K562 (cell line): ENCODE results near the gene LSM4. TPM values are rescaled to one million over a fixed set of nuclear protein-coding genes. Genes with fewer than 3 reads are reported as not detected.

Experiments used
- ARHGAP35 ChIP-seq: fragments of 450-650 bp; IDR thresholded peaks from 2 replicates; pipeline ENCODE4 v1.6.1; 2018; ENCODE audit not compliant: partially characterized antibody
- ASH1L ChIP-seq: fragments of 450-650 bp; IDR thresholded peaks from 2 replicates; pipeline ENCODE4 v1.6.1; 2018; ENCODE audit warnings: borderline replicate concordance, mild to moderate bottlenecking, low read depth; ENCODE audit not compliant: partially characterized antibody
- CCAR2 ChIP-seq: fragments of 200-400 bp; formaldehyde crosslinking; IDR thresholded peaks from 2 replicates; pipeline ENCODE4 v1.6.1; 2017; ENCODE audit warnings: mild to moderate bottlenecking, low read depth, low read length
- CHD4 ChIP-seq: fragments of 200-600 bp; sonication (generic); IDR thresholded peaks from 3 replicates; pipeline ENCODE4 v1.6.1; 2012; ENCODE audit warnings: low read depth, mild to moderate bottlenecking, mixed read lengths, low read length, inconsistent platforms; ENCODE audit not compliant: insufficient read depth, insufficient replicate concordance, poor library complexity, severe bottlenecking
- GATAD2B ChIP-seq: fragments of 450-650 bp; IDR thresholded peaks from 2 replicates; pipeline ENCODE4 v1.6.1; 2017; ENCODE audit warnings: mild to moderate bottlenecking, borderline replicate concordance
- GTF2F1 ChIP-seq: IDR thresholded peaks from 2 replicates; pipeline ENCODE4 v1.6.1; 2011; ENCODE audit warnings: low read depth, low read length, improper control_type of control experiment
- HMG20B ChIP-seq: fragments of 250-450 bp; sonication (Bioruptor Pico); IDR thresholded peaks from 2 replicates; pipeline ENCODE4 v1.5.0; 2021; ENCODE audit warnings: mild to moderate bottlenecking
- HNRNPLL ChIP-seq: fragments of 200-400 bp; formaldehyde crosslinking; IDR thresholded peaks from 2 replicates; pipeline ENCODE4 v1.6.1; 2017; ENCODE audit warnings: low read length, low read depth, mild to moderate bottlenecking; ENCODE audit not compliant: poor library complexity, severe bottlenecking
- KDM2B ChIP-seq: fragments of 250-450 bp; sonication (Bioruptor Pico); IDR thresholded peaks from 2 replicates; pipeline ENCODE4 v1.8.0; 2021; ENCODE audit warnings: mild to moderate bottlenecking, moderate library complexity
- MEIS2 ChIP-seq: fragments of 450-650 bp; IDR thresholded peaks from 2 replicates; pipeline ENCODE4 v1.6.1; 2014; ENCODE audit warnings: mild to moderate bottlenecking; ENCODE audit not compliant: partially characterized antibody
- MTA1 ChIP-seq: fragments of 450-650 bp; IDR thresholded peaks from 2 replicates; pipeline ENCODE4 v1.6.1; 2017; ENCODE audit warnings: borderline replicate concordance
- NR3C1 ChIP-seq: sonication (generic); formaldehyde crosslinking; IDR thresholded peaks from 2 replicates; pipeline ENCODE4 v1.8.1; 2022; ENCODE audit warnings: missing genetic modification reagents
- PCBP2 ChIP-seq: fragments of 200-400 bp; formaldehyde crosslinking; IDR thresholded peaks from 2 replicates; pipeline ENCODE4 v1.6.1; 2018; ENCODE audit warnings: low read length, low read depth, mild to moderate bottlenecking, moderate library complexity; ENCODE audit not compliant: poor library complexity, severe bottlenecking
- SIN3A ChIP-seq, 2 experiments: fragments of 150-350 bp in 1 of 2; IDR thresholded peaks; 2 replicates each; pipeline ENCODE4 v1.6.1; 2011 to 2016; ENCODE audit warnings: borderline replicate concordance in 2 of 2, low read depth in 2 of 2, low read length in 2 of 2, mild to moderate bottlenecking in 2 of 2, moderate library complexity in 2 of 2; ENCODE audit not compliant: control insufficient read depth in 1 of 2
- polyA plus RNA-seq, 8 experiments: library from polyadenylated mRNA; depleted of rRNA in 4 of 8; stranded (reverse) in 5 of 8; unstranded in 3 of 8; fragments of >200 nt; fragmentation: Nextera tagmentation in 2 of 8; fragmentation: Illumina TruSeq in 1 of 8; extraction: Ambion mirVana in 2 of 8; extraction: Trizol in 1 of 8; gene quantifications; 2 replicates each; pipeline versions ENCODE4 v1.2.1 to v1.2.3, GENCODE V29; 2011 to 2014; ENCODE audit warnings: inconsistent platforms in 1 of 8, missing spikeins in 1 of 8
- total RNA-seq, 7 experiments: library from RNA; depleted of rRNA in 6 of 7; stranded (reverse); fragments of >200 nt in 6 of 7; fragmentation: Illumina TruSeq in 2 of 7; extraction: Trizol in 2 of 7; gene quantifications; 2 replicates each; pipeline versions ENCODE4 v1.2.1 to v1.2.3, GENCODE V29; 2011 to 2021; ENCODE audit warnings: low replicate concordance in 1 of 7
- TF ChIP-seq, protein P1 (sequence below): sonication (generic); IDR thresholded peaks from 2 replicates; pipeline ENCODE4 v1.6.1; 2016
- TF ChIP-seq, protein P2 (sequence below), 2 experiments: fragments of 150-350 bp in 1 of 2; IDR thresholded peaks; 2 replicates each; pipeline ENCODE4 v1.6.1; 2012 to 2016; ENCODE audit warnings: low read depth in 2 of 2, low read length in 2 of 2, mild to moderate bottlenecking in 1 of 2, moderate library complexity in 1 of 2
- TF ChIP-seq, protein P3 (sequence below): fragments of 250-450 bp; sonication (Bioruptor Pico); IDR thresholded peaks from 2 replicates; pipeline ENCODE4 v1.8.0; 2021; ENCODE audit warnings: mild to moderate bottlenecking, moderate library complexity
- TF ChIP-seq, protein P4 (sequence below): fragments of 450-650 bp; formaldehyde crosslinking; IDR thresholded peaks from 2 replicates; pipeline ENCODE4 v1.4.0; 2020; ENCODE audit warnings: mild to moderate bottlenecking, moderate library complexity
- TF ChIP-seq, protein P5 (sequence below): IDR thresholded peaks from 2 replicates; pipeline ENCODE4 v1.6.1; 2012; ENCODE audit warnings: low read depth, low read length, improper control_type of control experiment, borderline replicate concordance

LSM4 gene
- total and polyA plus RNA-seq, 9 of the 15 experiments (the other 6 are each of a cell fraction or from before 2014, with no cell fraction given), result 11.9 to 763 (median 202) TPM

DNA sequence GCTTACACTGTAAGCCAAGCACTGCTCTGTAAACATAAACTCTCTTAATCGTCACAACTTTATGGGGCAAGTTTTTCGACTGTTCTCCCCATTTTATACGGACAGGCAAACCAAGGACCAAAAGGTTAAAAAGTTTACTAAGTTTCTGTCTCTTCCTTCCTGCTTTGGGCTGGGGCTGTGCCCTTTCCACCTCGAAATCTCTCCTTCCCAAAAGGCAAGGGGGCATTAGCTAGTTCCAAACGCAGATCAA lies 43.7 kb downstream of the LSM4 start (continued):
- TF ChIP-seq, protein P1, sequence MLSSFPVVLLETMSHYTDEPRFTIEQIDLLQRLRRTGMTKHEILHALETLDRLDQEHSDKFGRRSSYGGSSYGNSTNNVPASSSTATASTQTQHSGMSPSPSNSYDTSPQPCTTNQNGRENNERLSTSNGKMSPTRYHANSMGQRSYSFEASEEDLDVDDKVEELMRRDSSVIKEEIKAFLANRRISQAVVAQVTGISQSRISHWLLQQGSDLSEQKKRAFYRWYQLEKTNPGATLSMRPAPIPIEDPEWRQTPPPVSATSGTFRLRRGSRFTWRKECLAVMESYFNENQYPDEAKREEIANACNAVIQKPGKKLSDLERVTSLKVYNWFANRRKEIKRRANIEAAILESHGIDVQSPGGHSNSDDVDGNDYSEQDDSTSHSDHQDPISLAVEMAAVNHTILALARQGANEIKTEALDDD, result no peak
- TF ChIP-seq GATAD2B, result no peak
- TF ChIP-seq ASH1L, result no peak
- no peak for TF ChIP-seq NR3C1 (CRISPR knock-in tag)
- TF ChIP-seq GTF2F1, result no peak
- no peak for TF ChIP-seq HMG20B (CRISPR knock-in tag)
- 0 out of 2 replicates have a peak, but pooled peaks have one; percentile 8 for TF ChIP-seq KDM2B (CRISPR knock-in tag)
- TF ChIP-seq, protein P2, sequence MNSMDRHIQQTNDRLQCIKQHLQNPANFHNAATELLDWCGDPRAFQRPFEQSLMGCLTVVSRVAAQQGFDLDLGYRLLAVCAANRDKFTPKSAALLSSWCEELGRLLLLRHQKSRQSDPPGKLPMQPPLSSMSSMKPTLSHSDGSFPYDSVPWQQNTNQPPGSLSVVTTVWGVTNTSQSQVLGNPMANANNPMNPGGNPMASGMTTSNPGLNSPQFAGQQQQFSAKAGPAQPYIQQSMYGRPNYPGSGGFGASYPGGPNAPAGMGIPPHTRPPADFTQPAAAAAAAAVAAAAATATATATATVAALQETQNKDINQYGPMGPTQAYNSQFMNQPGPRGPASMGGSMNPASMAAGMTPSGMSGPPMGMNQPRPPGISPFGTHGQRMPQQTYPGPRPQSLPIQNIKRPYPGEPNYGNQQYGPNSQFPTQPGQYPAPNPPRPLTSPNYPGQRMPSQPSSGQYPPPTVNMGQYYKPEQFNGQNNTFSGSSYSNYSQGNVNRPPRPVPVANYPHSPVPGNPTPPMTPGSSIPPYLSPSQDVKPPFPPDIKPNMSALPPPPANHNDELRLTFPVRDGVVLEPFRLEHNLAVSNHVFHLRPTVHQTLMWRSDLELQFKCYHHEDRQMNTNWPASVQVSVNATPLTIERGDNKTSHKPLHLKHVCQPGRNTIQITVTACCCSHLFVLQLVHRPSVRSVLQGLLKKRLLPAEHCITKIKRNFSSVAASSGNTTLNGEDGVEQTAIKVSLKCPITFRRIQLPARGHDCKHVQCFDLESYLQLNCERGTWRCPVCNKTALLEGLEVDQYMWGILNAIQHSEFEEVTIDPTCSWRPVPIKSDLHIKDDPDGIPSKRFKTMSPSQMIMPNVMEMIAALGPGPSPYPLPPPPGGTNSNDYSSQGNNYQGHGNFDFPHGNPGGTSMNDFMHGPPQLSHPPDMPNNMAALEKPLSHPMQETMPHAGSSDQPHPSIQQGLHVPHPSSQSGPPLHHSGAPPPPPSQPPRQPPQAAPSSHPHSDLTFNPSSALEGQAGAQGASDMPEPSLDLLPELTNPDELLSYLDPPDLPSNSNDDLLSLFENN (IDR thresholded peaks at IDR 0.05; ENCODE audit: low read depth in 2 of 2, low read length in 2 of 2), result no peak
- no peak for TF ChIP-seq CHD4
- no peak for TF ChIP-seq MEIS2
- TF ChIP-seq SIN3A (IDR thresholded peaks at IDR 0.05; ENCODE audit: borderline replicate concordance in 2 of 2, control insufficient read depth in 1 of 2, low read depth in 2 of 2, low read length in 2 of 2), result 0 out of 4 replicates have a peak, but pooled peaks of 1 of the 2 experiments have one; percentile 52
- TF ChIP-seq PCBP2, result no peak
- TF ChIP-seq MTA1, result peak; percentile 60; the same call in 1 of the 2 replicates
- TF ChIP-seq, protein P3, sequence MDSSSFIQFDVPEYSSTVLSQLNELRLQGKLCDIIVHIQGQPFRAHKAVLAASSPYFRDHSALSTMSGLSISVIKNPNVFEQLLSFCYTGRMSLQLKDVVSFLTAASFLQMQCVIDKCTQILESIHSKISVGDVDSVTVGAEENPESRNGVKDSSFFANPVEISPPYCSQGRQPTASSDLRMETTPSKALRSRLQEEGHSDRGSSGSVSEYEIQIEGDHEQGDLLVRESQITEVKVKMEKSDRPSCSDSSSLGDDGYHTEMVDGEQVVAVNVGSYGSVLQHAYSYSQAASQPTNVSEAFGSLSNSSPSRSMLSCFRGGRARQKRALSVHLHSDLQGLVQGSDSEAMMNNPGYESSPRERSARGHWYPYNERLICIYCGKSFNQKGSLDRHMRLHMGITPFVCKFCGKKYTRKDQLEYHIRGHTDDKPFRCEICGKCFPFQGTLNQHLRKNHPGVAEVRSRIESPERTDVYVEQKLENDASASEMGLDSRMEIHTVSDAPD (CRISPR knock-in tag), result no peak
- TF ChIP-seq HNRNPLL, result no peak
- TF ChIP-seq, protein P4, sequence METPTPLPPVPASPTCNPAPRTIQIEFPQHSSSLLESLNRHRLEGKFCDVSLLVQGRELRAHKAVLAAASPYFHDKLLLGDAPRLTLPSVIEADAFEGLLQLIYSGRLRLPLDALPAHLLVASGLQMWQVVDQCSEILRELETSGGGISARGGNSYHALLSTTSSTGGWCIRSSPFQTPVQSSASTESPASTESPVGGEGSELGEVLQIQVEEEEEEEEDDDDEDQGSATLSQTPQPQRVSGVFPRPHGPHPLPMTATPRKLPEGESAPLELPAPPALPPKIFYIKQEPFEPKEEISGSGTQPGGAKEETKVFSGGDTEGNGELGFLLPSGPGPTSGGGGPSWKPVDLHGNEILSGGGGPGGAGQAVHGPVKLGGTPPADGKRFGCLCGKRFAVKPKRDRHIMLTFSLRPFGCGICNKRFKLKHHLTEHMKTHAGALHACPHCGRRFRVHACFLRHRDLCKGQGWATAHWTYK (CRISPR knock-in tag), result 0 out of 2 replicates have a peak, but pooled peaks have one; percentile 0
- TF ChIP-seq, protein P5, sequence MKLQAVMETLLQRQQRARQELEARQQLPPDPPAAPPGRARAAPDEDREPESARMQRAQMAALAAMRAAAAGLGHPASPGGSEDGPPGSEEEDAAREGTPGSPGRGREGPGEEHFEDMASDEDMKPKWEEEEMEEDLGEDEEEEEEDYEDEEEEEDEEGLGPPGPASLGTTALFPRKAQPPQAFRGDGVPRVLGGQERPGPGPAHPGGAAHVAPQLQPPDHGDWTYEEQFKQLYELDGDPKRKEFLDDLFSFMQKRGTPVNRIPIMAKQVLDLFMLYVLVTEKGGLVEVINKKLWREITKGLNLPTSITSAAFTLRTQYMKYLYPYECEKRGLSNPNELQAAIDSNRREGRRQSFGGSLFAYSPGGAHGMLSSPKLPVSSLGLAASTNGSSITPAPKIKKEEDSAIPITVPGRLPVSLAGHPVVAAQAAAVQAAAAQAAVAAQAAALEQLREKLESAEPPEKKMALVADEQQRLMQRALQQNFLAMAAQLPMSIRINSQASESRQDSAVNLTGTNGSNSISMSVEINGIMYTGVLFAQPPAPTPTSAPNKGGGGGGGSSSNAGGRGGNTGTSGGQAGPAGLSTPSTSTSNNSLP, result no peak
- TF ChIP-seq ARHGAP35, result no peak
- TF ChIP-seq CCAR2, result no peak
